NCI-H1105 treated with DMSO at 0.1 percent for 48 hours (cell line): ENCODE results near the gene SLC16A1.
"Not testable (repeated sequence)": the region's sequence is repeated elsewhere in the genome, so short reads cannot be mapped to it uniquely, and the experiment has no call there.

Experiments used
- DNase-seq: peaks from one replicate; lab custom pipeline; 2025; lab: John Stamatoyannopoulos, UW

SLC16A1 gene

GRCh38 chr1:112925015-112925414, 31.0 kb downstream of the SLC16A1 start:
- no peak for DNase-seq

DNA sequence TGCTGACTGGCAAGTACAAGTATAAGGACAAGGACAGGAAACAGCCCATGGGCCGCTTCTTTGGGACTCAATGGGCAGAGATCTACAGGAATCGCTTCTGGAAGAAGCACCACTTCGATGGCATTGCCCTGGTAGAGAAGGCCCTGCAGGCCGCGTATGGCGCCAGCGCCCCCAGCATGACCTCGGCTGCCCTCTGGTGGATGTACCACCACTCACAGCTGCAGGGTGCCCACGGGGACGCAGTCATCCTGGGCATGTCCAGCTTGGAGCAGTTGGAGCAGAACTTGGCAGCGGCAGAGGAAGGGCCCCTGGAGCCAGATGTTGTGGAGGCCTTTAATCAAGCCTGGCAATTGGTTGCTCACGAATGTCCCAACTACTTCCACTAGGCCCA, 32.0 kb downstream of the SLC16A1 start:
- DNase-seq: no peak

GRCh38 chr1:112923234-112923958, 32.6 kb downstream of the SLC16A1 start:
- DNase-seq: no peak

DNA sequence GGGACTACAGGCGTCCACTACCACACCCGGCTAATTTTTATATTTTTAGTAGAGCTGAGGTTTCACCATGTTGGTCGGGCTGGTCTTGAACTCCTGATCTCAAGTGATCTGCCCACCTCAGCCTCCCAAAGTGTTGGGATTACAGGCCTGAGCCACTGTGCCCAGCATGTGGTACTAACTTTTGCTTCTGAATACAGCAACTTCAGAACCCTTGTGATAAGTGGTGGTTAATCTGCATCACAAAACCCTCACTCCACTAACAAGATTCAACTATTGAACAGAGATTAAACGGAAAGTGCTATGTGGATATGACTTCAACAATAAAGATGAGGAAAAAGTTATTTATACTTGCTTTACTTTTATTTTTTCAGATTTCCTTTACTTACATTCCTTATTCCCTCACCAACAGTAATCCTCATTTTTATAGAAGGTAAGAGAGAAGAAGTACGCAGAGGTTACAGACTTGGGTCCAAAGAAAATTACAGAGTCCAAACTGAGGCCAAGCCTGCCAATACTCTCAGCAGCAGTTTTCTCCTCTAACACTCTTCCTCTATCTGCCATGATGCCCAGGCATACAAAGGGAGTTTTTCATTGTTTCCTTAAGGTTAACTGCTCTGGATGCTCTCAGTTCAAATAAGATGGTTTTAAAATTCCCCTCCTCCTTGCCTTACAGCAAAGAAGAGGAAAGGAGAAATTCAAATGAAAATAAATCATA, 44.3 kb downstream of the SLC16A1 start:
- no peak for DNase-seq

DNA sequence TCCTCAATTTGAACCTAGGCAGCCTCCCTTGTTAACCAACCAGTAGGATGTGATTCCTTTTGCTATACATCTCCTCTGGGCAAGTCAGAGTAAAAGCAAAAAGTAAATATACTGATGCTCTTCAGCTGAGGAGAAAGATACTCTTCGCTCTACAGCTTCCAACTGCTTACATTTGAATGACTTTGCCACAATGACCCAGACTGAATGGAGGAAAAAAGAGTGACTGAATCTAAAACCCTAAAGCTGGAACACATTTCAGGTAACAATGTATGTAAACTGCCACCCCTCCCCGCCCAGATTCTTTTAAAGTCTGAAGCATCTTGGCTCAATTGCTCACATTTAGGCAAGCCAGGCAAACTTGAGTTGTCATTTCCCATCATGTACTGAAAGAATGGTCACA, 46.1 kb downstream of the SLC16A1 start:
- no peak for DNase-seq

- DNase-seq: no peak
Measured at GRCh38 chr1:112906150-112906698, 49.8 kb downstream of the SLC16A1 start.

DNA sequence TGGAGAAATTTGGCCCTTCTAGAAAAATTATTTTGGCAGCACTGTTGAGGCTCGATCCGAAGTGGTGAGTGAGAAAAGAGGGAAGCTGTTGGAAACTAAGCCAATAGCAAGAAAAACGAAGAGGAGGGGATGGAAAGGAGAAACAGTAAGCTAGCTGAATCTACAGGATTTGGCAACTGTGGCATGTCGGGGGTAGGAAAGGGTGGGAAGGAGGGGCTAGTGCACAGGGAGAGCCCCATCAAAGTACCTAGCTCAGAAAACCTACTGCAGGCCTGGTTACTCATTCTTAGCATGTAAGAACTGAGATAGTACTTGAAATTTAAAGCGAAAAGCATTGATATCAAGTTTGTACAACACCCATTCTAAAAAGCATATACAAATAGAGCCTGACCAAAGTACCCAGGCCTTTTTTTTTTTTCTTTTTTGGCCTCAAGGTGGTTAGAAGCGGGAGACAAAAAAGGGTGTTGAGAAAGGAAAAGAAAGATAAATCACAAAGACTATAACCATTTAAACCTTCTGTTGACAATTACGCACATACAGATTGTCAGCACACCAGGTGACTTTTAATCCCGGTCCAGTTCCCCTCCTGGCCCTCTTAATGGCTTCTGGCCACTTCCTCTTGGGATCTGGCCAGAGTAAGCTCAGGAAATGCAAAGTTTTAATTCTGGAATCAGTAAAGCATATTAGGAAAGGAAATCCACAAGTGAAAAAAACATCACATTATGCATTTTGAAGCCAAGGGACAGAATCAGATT, 50.4 kb downstream of the SLC16A1 start:
- no peak for DNase-seq

DNA sequence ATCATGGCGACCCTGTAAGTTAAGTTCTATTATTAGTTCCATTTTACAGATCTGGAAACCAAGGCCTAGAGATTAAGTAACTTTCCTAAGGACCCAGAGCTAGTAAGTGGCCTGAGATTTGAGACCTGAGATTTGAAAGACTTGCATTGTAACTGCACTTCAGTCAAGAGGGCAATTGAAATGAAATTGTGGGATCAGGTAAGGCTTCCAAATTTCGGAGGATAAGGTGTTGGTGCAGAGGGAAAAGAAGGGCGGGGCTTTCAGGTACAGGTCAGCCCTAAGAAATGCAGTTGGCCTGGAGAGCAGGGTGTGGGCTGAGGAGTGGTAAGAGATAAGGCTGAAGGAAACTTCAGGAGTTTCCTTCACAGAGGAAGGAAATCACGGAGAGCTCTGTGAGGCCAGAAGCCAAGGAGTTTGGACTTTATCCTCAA, 51.1 kb downstream of the SLC16A1 start:
- no peak for DNase-seq

GRCh38 chr1:112904071-112904830, 51.7 kb downstream of the SLC16A1 start:
- DNase-seq: no peak

DNA sequence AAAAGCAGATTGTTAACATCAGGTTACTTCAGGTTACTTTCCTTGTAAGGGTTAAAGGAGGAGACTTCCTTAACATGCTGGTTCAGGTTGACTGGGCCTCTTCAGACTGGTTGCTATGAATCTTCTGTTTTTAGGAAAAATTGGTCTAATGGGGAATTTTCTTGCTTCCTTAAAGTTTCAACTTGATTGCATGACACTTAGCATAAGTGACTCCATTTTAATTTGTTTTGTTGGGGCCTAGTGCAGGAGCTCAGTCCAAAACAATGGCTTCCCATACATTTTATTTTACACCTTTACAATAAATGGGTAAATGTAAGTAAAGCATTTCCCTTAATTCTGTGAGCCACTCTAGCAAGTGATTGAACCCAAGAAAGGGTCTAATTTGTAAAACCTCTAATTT, 53.8 kb downstream of the SLC16A1 start:
- DNase-seq: no peak

DNA sequence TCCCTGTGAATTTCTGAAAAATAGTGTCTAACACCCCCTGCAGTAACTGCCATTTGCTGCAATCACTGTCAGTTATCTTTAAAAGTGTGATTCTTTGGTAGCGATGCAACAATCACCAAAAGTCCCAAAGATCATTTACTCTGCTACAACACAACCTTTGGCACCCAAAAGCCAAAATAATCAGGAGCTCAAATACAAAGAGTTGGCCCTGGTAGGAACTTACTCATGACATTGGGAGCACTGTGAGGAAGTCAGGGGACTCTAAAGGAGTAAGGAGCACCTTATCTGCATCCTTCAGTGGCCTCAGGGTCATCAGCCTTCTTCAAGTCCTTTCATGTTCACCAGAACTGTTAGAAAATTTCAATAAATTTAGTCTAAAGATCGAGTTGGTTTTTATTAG, 54.6 kb downstream of the SLC16A1 start:
- DNase-seq: no peak

DNA sequence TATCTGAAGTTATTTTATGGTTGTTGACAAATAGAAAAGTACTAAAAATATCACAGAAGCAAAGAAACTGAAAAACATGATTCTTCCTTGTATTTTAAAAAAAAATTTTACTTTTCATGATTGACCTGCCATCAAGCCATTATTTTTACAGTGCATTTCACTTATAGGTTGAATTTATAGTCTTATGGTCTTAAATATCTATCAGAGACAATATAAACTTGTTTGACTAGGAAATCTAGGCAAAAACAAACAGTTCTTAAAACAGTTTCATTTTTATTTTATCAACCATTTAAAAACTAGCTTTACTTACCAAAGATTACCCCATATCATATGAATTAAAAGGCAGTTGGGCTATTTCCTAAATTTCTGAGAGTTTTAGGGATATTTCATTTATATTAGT, 59.2 kb downstream of the SLC16A1 start:
- no peak for DNase-seq

GRCh38 chr1:112894561-112895011, 61.4 kb downstream of the SLC16A1 start:
- no peak for DNase-seq

DNA sequence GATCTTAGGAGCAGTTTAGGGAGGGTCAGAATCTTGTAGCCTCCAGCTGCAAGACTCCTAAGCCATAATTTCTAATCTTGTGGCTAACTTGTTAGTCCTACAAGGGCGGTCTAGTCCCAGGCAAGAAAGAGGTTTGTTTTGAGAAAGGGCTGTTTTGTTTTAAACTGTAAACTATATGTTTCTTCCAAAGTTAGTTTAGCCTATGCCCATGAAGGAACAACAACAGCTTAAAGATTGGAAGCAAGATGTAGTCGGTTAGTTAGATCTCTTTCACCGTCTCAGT, 62.0 kb downstream of the SLC16A1 start:
- no peak for DNase-seq

- no peak for DNase-seq
Measured at GRCh38 chr1:112893288-112894009, 62.5 kb downstream of the SLC16A1 start.

- not testable (repeated sequence) for DNase-seq
Measured at GRCh38 chr1:112889906-112890305, 66.1 kb downstream of the SLC16A1 start.

GRCh38 chr1:112889052-112889768, 66.8 kb downstream of the SLC16A1 start:
- DNase-seq: no peak

- DNase-seq: no peak
Measured at GRCh38 chr1:112888630-112889029, 67.4 kb downstream of the SLC16A1 start.

GRCh38 chr1:112887599-112888283, 68.3 kb downstream of the SLC16A1 start:
- no peak for DNase-seq

DNA sequence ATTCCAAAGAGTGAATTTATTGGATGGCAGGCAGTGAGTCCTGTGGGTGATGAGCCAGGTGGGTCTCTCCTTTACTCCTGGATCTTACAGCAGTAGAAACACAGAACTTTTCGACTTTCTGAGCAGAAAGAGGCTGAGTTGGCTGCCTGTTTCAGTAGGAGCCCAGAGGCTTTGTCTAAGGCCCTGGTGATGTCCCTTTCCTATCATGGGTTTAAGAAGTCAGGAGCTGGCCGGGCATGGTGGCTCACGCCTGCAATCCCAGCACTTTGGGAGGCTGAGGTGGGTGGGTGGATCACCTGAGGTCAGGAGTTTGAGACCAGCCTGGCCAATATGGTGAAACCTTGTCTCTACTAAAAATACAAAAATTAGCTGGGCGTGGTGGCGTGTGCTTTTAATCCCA, 71.0 kb downstream of the SLC16A1 start:
- not testable (repeated sequence) for DNase-seq
